Astrocyte (in vitro differentiated cells and primary cell): ENCODE results near the gene EPHB1. TPM values are rescaled to one million over a fixed set of nuclear protein-coding genes. Genes with fewer than 3 reads are reported as not detected.

Experiments
- DNase-seq: peaks from one replicate; pipeline ENCODE4 v3.0.0-alpha.2; 2010; ENCODE audit warnings: low read depth
- FAIRE-seq: peaks from 2 replicates; lab custom pipeline; 2011; peaks lifted over from hg19 to GRCh38; lab: Jason Lieb, UNC
- H2AFZ ChIP-seq: 2 replicates; pipeline ENCODE4 v1.6.0; 2012; ENCODE audit warnings: low read depth, low read length, inconsistent platforms
- H3K27ac ChIP-seq: 2 replicates; pipeline ENCODE4 v1.5.1; 2011; ENCODE audit warnings: low read depth, low read length, inconsistent platforms
- H3K27me3 ChIP-seq: 2 replicates; pipeline ENCODE4 v1.6.0; 2011; ENCODE audit warnings: low read length, inconsistent platforms; ENCODE audit not compliant: insufficient read depth
- H3K36me3 ChIP-seq: 2 replicates; pipeline ENCODE4 v1.5.1; 2011; ENCODE audit warnings: low read length, inconsistent platforms; ENCODE audit not compliant: insufficient read depth
- H3K4me1 ChIP-seq: 2 replicates; pipeline ENCODE4 v1.5.1; 2011; ENCODE audit warnings: low read length, inconsistent platforms; ENCODE audit not compliant: insufficient read depth
- H3K4me2 ChIP-seq: 2 replicates; pipeline ENCODE4 v1.6.0; 2012; ENCODE audit warnings: low read length, inconsistent platforms
- H3K4me3 ChIP-seq: 2 replicates; pipeline ENCODE4 v1.5.1; 2011; ENCODE audit warnings: low read depth, mild to moderate bottlenecking, low read length, inconsistent platforms; ENCODE audit not compliant: insufficient read depth
- H3K79me2 ChIP-seq: 2 replicates; pipeline ENCODE4 v1.6.0; 2012; ENCODE audit warnings: mild to moderate bottlenecking, low read length, inconsistent platforms; ENCODE audit not compliant: insufficient read depth
- H3K9ac ChIP-seq: 2 replicates; pipeline ENCODE4 v1.6.0; 2012; ENCODE audit warnings: mild to moderate bottlenecking, low read length, inconsistent platforms
- H3K9me3 ChIP-seq: 2 replicates; pipeline ENCODE4 v1.5.1; 2012; ENCODE audit warnings: low read depth, mild to moderate bottlenecking, low read length, inconsistent platforms; ENCODE audit not compliant: insufficient read depth
- H4K20me1 ChIP-seq: 2 replicates; pipeline ENCODE4 v1.6.0; 2012; ENCODE audit warnings: low read length, inconsistent platforms; ENCODE audit not compliant: insufficient read depth
- H3K27ac Mint-ChIP-seq: one replicate; pipeline ENCODE4 v1.8.0; 2021; ENCODE audit warnings: mild to moderate bottlenecking, mixed read lengths; ENCODE audit not compliant: unreplicated experiment
- H3K27me3 Mint-ChIP-seq: one replicate; pipeline ENCODE4 v1.8.0; 2021; ENCODE audit warnings: low read depth, mixed read lengths; ENCODE audit not compliant: unreplicated experiment
- H3K36me3 Mint-ChIP-seq: one replicate; pipeline ENCODE4 v1.8.0; 2021; ENCODE audit warnings: low read depth, mixed read lengths; ENCODE audit not compliant: unreplicated experiment
- H3K4me1 Mint-ChIP-seq: one replicate; pipeline ENCODE4 v1.8.0; 2021; ENCODE audit warnings: low read depth, mixed read lengths; ENCODE audit not compliant: unreplicated experiment
- H3K4me3 Mint-ChIP-seq: one replicate; pipeline ENCODE4 v1.8.0; 2021; ENCODE audit warnings: mild to moderate bottlenecking, moderate library complexity, mixed read lengths; ENCODE audit not compliant: unreplicated experiment
- H3K9me3 Mint-ChIP-seq: one replicate; pipeline ENCODE4 v1.8.0; 2021; ENCODE audit warnings: mild to moderate bottlenecking, mixed read lengths; ENCODE audit not compliant: unreplicated experiment
- CTCF ChIP-seq: IDR thresholded peaks from 2 replicates; pipeline ENCODE4 v1.5.1; 2011; ENCODE audit warnings: low read depth, mild to moderate bottlenecking, inconsistent platforms, low read length, moderate library complexity; ENCODE audit not compliant: insufficient read depth
- EZH2 ChIP-seq: IDR thresholded peaks from 2 replicates; pipeline ENCODE4 v1.6.1; 2012; ENCODE audit warnings: mild to moderate bottlenecking, low read length, inconsistent platforms; ENCODE audit not compliant: insufficient read depth
- total RNA-seq: library from RNA; stranded (reverse); gene quantifications from 2 replicates; pipeline ENCODE4 v1.2.1, GENCODE V29; 2021

EPHB1 gene
- total RNA-seq, 1 donor from 2014 or later, result 4.1 TPM

- Histone ChIP-seq H3K4me1 (no peaks in the 10 kb centered on the region), H3K79me2 (no peaks in the 10 kb centered on the region), H3K9me3 (no peaks in the 10 kb centered on the region), H3K27me3 (no peaks in the 10 kb centered on the region), H3K9ac (no peak overlapping the region), H3K36me3 (no peaks in the 10 kb centered on the region), H3K4me2 (no peak overlapping the region), H3K27ac (no peak overlapping the region), H4K20me1 (no peaks in the 10 kb centered on the region), H3K4me3 (no peak overlapping the region), H2AFZ (no peak overlapping the region)
- peaks cover 6% of the 10 kb centered on the region for H3K4me1 Mint-ChIP-seq
- no peaks in the 10 kb centered on the region for H3K36me3 Mint-ChIP-seq
- DNase-seq (no peak), FAIRE-seq (no peak)
- no peak overlapping the region for H3K27ac Mint-ChIP-seq
- no peaks in the 10 kb centered on the region for H3K9me3 Mint-ChIP-seq
- no peak overlapping the region for H3K4me3 Mint-ChIP-seq
- H3K27me3 Mint-ChIP-seq, result peaks cover 3% of the 10 kb centered on the region
- TF ChIP-seq CTCF (no peak), EZH2 (no peak)
Observed at GRCh38 chr3:135100366-135100765, 305.3 kb downstream of the EPHB1 start.

- peak overlapping the region; percentile 60 for H3K4me3 Mint-ChIP-seq
- peaks cover 5% of the 10 kb centered on the region for H3K27me3 Mint-ChIP-seq
- Histone ChIP-seq H3K36me3 (no peaks in the 10 kb centered on the region), H3K4me1 (no peaks in the 10 kb centered on the region), H3K27ac (no peak overlapping the region), H2AFZ (no peak overlapping the region), H3K79me2 (no peaks in the 10 kb centered on the region), H3K9ac (no peak overlapping the region), H3K4me3 (no peak overlapping the region), H4K20me1 (no peaks in the 10 kb centered on the region), H3K4me2 (no peak overlapping the region), H3K9me3 (no peaks in the 10 kb centered on the region), H3K27me3 (no peaks in the 10 kb centered on the region)
- DNase-seq, result no peak
- TF ChIP-seq CTCF, result no peak
- TF ChIP-seq EZH2, result no peak
- H3K27ac Mint-ChIP-seq, result no peak overlapping the region
- H3K4me1 Mint-ChIP-seq, result peaks cover 6% of the 10 kb centered on the region
- no peaks in the 10 kb centered on the region for H3K36me3 Mint-ChIP-seq
- no peaks in the 10 kb centered on the region for H3K9me3 Mint-ChIP-seq
- FAIRE-seq, result no peak
Observed at GRCh38 chr3:135103917-135104316, 308.9 kb downstream of the EPHB1 start.

GRCh38 chr3:135106445-135106844 is 311.4 kb downstream of the EPHB1 start:
- H3K4me3 ChIP-seq, result no peak overlapping the region
- no peaks in the 10 kb centered on the region for H3K36me3 ChIP-seq
- no peak overlapping the region for H3K9ac ChIP-seq
- no peak overlapping the region for H3K4me3 Mint-ChIP-seq
- H3K9me3 Mint-ChIP-seq, result no peaks in the 10 kb centered on the region
- H3K27me3 Mint-ChIP-seq, result peaks cover 6% of the 10 kb centered on the region
- no peaks in the 10 kb centered on the region for H3K36me3 Mint-ChIP-seq
- no peaks in the 10 kb centered on the region for H3K4me1 ChIP-seq
- H3K27me3 ChIP-seq, result no peaks in the 10 kb centered on the region
- no peaks in the 10 kb centered on the region for H3K79me2 ChIP-seq
- no peak overlapping the region for H3K27ac Mint-ChIP-seq
- no peak overlapping the region for H3K4me2 ChIP-seq
- no peak for TF ChIP-seq EZH2
- no peak for TF ChIP-seq CTCF
- no peaks in the 10 kb centered on the region for H3K9me3 ChIP-seq
- peaks cover 6% of the 10 kb centered on the region for H3K4me1 Mint-ChIP-seq
- peak; percentile 3 for DNase-seq
- H4K20me1 ChIP-seq, result no peaks in the 10 kb centered on the region
- H3K27ac ChIP-seq, result no peak overlapping the region
- FAIRE-seq, result no peak
- H2AFZ ChIP-seq, result no peak overlapping the region
